Natural killer cell treated with Interleukin-12 subunit alpha and Interleukin-12 subunit beta and Interleukin-15 and Interleukin-18, amount 100 ng/mL, for 72 hours (primary cell): Measurements from ENCODE around the gene GPC1. TPM values are rescaled to one million over a fixed set of nuclear protein-coding genes. Genes with fewer than 3 reads are reported as not detected.
A peak's percentile ranks its signal among the peaks of the same experiment; 100 is the strongest.

ENCODE experiments used
- ATAC-seq, 2 donors: fragments of 150-1000 bp; cut with Tn5 transposase in 1 of 2; sonication (Bioruptor Pico), chemical (Tn5 transposase) in 1 of 2; 2 replicates each; pipeline ENCODE4 v1.10.0; 2021
- DNase-seq: peaks from one replicate; pipeline ENCODE4 v3.0.0; 2022; ENCODE audit warnings: low spot score
- H3K27ac Mint-ChIP-seq, 2 donors: 1 replicate in 1 of 2; 2 replicates in 1 of 2; pipeline ENCODE4 v1.8.0; 2022; ENCODE audit warnings: mixed read lengths in 2 of 2, mild to moderate bottlenecking in 1 of 2, moderate library complexity in 1 of 2
- H3K27me3 Mint-ChIP-seq, 2 donors: 1 replicate in 1 of 2; 2 replicates in 1 of 2; pipeline ENCODE4 v1.8.0; 2022; ENCODE audit warnings: mixed read lengths in 2 of 2
- H3K36me3 Mint-ChIP-seq: one replicate; pipeline ENCODE4 v1.8.0; 2022; ENCODE audit warnings: mixed read lengths
- H3K4me1 Mint-ChIP-seq, 2 donors: 1 replicate in 1 of 2; 2 replicates in 1 of 2; pipeline ENCODE4 v1.8.0; 2022; ENCODE audit warnings: low read depth in 2 of 2, mixed read lengths in 2 of 2, mild to moderate bottlenecking in 1 of 2
- H3K4me3 Mint-ChIP-seq: one replicate; pipeline ENCODE4 v1.8.0; 2022; ENCODE audit warnings: mixed read lengths
- H3K9me3 Mint-ChIP-seq: 2 replicates; pipeline ENCODE4 v1.8.0; 2022; ENCODE audit warnings: mixed read lengths
- total RNA-seq, 2 donors: library from RNA; stranded (reverse); gene quantifications; one replicate each; pipeline ENCODE4 v1.2.3, GENCODE V29; 2022

GPC1 gene
- total RNA-seq, 2 donors from 2014 or later: 1.2 to 1.8 TPM

DNA sequence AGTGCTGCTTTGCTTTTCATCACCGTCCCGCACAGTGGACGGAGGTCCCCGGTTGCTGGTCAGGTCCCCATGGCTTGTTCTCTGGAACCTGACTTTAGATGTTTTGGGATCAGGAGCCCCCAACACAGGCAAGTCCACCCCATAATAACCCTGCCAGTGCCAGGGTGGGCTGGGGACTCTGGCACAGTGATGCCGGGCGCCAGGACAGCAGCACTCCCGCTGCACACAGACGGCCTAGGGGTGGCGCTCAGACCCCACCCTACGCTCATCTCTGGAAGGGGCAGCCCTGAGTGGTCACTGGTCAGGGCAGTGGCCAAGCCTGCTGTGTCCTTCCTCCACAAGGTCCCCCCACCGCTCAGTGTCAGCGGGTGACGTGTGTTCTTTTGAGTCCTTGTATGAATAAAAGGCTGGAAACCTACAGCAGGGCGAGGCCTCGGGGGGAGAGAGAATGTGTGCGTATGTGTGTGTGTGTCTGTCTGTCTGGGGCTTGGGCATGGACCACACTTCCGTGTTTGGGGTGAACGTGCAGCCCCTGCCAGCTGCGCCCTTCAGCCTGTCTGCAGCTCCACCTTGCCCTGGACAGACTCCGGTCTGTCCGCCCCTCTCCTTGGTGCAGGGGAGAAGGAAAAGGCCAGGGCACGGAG is 32.3 kb downstream of the GPC1 start:
- DNase-seq (no peak), ATAC-seq (no peak)
- Mint-ChIP-seq H3K36me3 (no peaks in the 10 kb centered on the region), H3K4me1 (no peaks in the 10 kb centered on the region), H3K27ac (no peak overlapping the region), H3K27me3 (no peaks in the 10 kb centered on the region), H3K9me3 (no peaks in the 10 kb centered on the region), H3K4me3 (no peak overlapping the region)

DNA sequence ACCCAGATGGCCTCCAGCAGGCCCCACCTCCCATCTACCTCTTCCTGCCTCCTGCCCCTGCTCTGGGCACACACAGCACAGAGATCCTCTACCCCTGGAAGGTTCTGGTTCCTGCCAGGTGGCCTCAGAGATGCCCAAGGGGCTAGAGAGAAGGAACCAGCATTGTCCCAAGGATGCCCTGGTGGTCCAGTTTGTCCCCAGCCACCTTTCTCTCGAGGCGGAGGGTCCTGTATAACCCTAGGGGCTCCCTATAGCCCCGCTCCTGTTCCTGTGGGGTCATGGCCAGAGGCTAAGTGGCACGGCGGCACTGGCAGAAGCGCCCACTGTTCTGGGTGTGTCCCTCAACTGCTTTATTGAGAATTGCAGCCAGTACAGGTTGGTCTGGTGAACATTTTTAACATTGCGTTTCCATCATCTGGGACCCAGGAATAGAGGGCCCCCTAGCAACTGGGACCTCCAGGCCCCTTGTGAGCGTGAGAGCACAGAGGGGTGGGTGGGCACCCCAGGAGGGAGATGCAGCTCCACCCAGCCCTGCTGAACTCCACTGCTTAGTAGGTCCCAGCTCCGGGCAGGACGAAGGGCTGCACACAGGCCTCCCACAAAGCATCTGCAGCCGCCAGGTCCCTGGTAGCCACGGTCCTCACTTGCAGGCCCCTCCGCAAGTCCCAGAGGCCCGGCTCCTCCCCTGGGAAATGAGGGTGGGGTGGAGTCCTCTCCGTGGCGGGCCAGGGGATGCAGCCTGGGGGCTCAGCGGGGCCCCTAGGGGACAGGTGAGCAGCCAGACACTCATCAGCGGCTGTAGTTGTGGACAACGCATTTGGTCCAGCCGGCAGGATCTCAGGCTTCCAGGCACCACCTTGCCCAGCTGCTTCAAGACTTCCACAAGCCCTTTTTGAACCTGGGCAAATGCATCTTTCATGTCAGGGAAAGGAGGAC is 33.1 kb downstream of the GPC1 start:
- no peaks in the 10 kb centered on the region for H3K27me3 Mint-ChIP-seq
- no peak overlapping the region for H3K27ac Mint-ChIP-seq
- H3K36me3 Mint-ChIP-seq: peaks cover 6% of the 10 kb centered on the region

DNA sequence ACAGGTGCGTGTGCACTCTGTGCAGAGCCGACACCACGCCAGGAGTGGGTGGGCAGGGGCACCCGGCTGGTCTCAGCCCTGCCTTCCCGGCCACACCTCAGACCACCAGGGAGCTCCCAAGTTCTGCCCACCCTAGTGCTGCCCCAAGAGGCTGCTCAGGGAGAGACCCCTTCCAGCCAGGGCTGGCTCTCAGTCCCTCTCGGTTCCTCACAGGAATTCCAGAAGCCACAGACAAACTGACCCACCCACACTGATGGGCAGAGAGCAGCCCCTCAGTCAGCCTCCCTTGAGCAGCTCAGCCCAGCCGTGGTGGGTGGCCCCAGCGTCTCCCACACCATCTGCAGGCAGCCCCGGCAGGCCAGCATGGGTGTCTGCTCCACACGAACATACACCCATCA is 33.8 kb downstream of the GPC1 start:
- peaks cover 9% of the 10 kb centered on the region for H3K36me3 Mint-ChIP-seq
- no peak overlapping the region for H3K4me3 Mint-ChIP-seq
- DNase-seq (no peak), ATAC-seq (no peak)
- no peak overlapping the region for H3K27ac Mint-ChIP-seq
- no peaks in the 10 kb centered on the region for H3K27me3 Mint-ChIP-seq
- H3K4me1 Mint-ChIP-seq: no peaks in the 10 kb centered on the region
- peaks cover 4% of the 10 kb centered on the region for H3K9me3 Mint-ChIP-seq

More for the DNA sequence above, 33.1 kb downstream of the GPC1 start:
- no peak for DNase-seq
- ATAC-seq: no peak
- H3K9me3 Mint-ChIP-seq: peaks cover under 1% of the 10 kb centered on the region
- no peaks in the 10 kb centered on the region for H3K4me1 Mint-ChIP-seq
- H3K4me3 Mint-ChIP-seq: no peak overlapping the region

DNA sequence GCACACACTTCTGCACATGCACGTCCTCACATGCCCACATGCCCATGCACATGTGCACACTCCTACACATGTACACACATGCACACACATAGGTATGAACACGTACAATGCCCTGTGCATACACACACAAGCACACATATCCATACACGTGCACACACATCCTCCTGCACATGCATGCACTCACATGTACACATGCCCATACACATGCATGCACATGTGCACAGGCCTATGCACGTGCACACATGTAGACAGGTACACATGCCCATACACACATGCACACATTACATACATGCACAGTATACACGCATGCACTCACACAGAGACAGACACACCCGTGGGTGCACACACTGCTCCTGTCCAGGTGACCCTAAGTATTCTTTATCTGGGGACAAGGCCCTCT is 34.3 kb downstream of the GPC1 start:
- H3K9me3 Mint-ChIP-seq: peaks cover 7% of the 10 kb centered on the region
- DNase-seq (no peak), ATAC-seq (peak in 1 of 2 donors; percentile 15)
- no peak overlapping the region for H3K4me3 Mint-ChIP-seq
- H3K4me1 Mint-ChIP-seq: no peaks in the 10 kb centered on the region
- no peak overlapping the region for H3K27ac Mint-ChIP-seq
- no peaks in the 10 kb centered on the region for H3K27me3 Mint-ChIP-seq
- peaks cover 12% of the 10 kb centered on the region for H3K36me3 Mint-ChIP-seq

DNA sequence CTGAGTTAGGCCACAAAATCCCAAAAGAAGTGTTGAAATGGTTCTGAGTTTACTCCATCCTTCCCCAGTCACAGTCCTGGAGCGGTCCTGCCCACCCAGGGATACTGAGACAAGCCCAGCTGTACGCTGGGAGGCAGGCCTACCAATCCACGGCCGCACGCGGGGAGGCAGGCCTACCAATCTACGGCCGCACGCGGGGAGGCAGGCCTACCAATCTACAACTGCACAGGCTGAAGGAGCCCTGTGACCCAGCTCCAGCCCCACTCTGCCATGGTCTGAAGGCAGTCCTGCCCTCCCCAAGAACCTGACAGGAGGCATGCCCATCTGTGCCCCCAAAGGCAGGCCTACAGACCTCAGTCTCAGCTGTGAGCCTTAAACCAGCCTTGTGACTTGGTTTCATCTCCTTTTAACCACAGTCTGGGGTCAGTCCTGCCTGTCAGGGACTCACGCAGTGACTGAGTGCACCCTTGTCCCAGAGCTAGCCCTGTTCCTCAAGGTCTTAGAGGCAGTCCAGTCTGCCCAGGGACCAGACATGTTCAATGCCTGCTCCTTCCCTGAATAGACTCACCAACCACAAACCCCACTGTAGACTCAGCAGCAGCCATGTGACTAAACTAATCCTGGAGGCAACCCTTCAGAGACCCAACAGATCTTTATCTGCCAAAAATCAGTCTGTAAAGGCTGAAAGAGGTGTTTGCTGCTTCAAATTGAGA is 36.8 kb downstream of the GPC1 start:
- ATAC-seq: no peak
- peaks cover 22% of the 10 kb centered on the region for H3K36me3 Mint-ChIP-seq
- no peak overlapping the region for H3K27ac Mint-ChIP-seq
- H3K9me3 Mint-ChIP-seq: peaks cover 7% of the 10 kb centered on the region
- no peak overlapping the region for H3K4me3 Mint-ChIP-seq
- H3K27me3 Mint-ChIP-seq: no peaks in the 10 kb centered on the region
- H3K4me1 Mint-ChIP-seq: no peaks in the 10 kb centered on the region
- DNase-seq: no peak

DNA sequence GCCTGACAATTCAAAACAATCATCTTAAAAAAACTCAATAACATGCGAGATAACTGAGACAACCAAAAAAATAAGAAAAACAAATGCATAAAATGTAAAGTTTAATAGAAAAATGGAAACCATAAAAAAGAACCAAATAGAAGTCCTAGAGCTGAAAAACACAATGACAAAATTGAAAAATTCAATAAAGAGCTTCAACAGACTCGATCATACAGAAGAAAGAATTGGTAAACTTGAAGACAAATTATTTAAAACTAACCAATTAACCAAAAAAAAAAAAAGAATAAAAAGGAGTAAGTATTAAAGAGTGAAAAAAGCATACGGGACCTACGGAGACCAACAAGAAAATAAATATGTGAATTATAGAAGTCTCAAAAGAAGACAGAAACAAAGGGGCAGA is 37.7 kb downstream of the GPC1 start:
- no peak for ATAC-seq
- Mint-ChIP-seq H3K36me3 (peaks cover 22% of the 10 kb centered on the region), H3K9me3 (peaks cover 7% of the 10 kb centered on the region), H3K27me3 (no peaks in the 10 kb centered on the region), H3K4me1 (no peaks in the 10 kb centered on the region), H3K27ac (no peak overlapping the region), H3K4me3 (no peak overlapping the region)
- no peak for DNase-seq

DNA sequence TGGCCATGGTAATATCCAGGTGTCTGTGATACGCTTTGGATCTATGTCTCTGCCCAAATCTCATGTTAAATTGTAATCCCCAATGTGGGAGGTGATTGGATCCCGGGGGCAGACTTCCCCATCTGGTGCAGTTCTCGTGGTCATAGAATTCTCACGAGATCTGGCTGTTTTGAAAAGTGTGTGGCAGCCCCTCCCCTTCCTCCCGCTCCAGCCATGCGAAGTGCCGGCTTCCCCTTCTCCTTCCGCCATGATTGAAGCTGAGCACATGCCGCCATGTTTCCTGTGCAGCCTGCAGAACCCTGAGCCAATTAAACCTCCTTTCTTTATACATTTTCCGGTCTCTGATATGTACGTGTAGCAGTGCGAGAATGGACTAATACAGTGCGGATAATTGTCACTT is 42.5 kb downstream of the GPC1 start:
- ATAC-seq: no peak
- H3K9me3 Mint-ChIP-seq: peaks cover 7% of the 10 kb centered on the region
- no peaks in the 10 kb centered on the region for H3K27me3 Mint-ChIP-seq
- no peak overlapping the region for H3K27ac Mint-ChIP-seq
- H3K36me3 Mint-ChIP-seq: peaks cover 22% of the 10 kb centered on the region
- H3K4me3 Mint-ChIP-seq: no peak overlapping the region
- no peaks in the 10 kb centered on the region for H3K4me1 Mint-ChIP-seq
- DNase-seq: no peak

DNA sequence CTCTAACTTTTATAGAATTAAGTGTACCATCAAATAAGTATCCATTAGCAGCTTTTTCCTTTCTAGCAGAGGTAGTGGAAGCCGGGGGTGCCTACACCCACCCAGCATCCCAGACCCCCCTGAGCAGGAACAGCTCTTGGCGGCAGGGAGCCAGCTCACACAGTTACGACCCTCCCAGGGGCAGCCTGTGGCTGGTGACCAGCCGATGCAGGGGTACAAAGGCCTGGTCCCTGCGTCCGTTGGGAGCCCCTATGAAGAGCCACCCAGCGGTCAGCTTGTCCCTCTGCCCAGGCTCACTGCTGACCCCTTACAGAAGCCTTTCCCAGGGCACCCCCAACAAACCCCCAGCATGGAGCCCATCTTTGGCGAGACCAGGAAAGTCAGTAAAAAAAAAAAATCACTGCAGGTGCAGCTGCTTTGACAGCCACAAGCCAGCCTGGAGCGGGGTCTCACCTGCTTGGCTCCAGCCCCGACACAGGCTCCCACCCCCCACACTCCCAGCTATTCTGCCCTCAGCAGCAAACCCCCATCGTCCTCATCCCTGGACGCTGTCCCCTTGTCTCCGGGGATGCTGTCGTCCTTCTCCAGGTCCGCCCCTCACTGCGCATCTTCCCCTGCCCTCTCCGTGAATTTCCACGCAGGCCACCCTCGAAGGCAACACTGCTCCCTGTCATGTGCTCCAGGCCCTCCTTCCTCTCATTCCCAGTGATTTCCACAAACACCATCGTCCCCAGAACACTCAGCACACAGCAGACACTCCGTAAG is 43.1 kb downstream of the GPC1 start:
- ATAC-seq (no peak), DNase-seq (no peak)
- Mint-ChIP-seq H3K4me1 (no peaks in the 10 kb centered on the region), H3K4me3 (no peak overlapping the region), H3K27ac (no peak overlapping the region), H3K27me3 (no peaks in the 10 kb centered on the region), H3K36me3 (peaks cover 16% of the 10 kb centered on the region), H3K9me3 (peaks cover 7% of the 10 kb centered on the region)

DNA sequence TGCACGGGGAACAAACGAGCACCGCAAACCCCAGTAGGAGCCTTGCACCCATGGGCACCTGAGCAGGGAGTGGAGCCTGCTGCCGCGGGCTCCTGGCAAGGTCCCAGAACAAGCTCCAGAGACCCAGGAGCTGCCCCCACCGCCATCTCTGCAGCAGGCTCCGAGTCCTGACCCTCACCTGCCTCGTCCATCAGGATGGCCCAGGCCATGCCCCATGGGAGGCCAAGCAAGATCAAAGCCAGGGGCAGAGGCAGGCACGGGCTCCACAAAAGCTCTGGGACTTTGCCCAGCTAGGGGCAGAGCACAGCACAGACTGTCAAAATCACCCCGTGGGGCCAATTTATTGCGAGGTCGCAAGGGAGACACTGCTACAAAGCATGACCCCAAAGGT is 43.6 kb downstream of the GPC1 start:
- DNase-seq: no peak
- Mint-ChIP-seq H3K9me3 (peaks cover 3% of the 10 kb centered on the region), H3K36me3 (peaks cover 12% of the 10 kb centered on the region), H3K27ac (no peak overlapping the region), H3K4me1 (no peaks in the 10 kb centered on the region), H3K27me3 (no peaks in the 10 kb centered on the region), H3K4me3 (no peak overlapping the region)
- no peak for ATAC-seq

DNA sequence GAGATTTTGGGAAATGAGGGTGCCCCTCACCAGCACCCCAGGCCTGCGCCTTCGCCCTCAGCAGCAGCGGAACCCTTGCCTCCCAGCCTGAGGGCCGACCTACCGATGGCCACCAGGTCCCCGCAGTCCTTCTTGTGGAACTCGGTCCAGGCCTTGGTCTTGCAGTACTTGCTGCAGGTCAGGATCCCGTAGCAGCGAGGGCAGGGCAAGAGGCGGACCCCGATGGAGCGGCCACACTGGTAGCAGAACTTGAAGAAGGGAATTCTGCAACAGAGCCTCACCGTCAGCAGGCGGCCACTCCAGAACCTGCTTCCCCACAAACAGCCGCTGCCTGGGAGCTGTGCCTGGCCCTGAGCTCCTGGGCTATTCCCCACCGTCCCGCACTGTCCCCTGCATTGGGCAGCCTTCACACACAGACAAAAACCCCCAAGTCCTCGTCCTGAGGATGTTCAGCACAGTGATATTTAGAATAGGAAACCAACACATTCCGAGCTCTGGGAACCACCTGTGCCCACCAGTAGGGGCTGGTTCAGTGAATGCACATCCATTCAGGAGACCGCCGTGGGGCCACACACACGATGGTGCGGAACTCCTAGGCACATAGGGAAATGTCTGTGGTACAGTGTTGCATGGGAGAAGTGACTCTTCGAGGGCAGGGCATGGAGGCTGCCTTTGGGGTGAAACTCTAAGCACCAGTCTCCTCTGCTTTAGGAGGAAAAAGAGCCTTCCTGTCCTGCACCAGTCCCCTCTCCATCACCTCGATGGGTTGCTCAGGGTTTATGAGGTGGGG is 45.6 kb downstream of the GPC1 start:
- no peaks in the 10 kb centered on the region for H3K4me1 Mint-ChIP-seq
- H3K27me3 Mint-ChIP-seq: no peaks in the 10 kb centered on the region
- peaks cover 3% of the 10 kb centered on the region for H3K36me3 Mint-ChIP-seq
- DNase-seq: no peak
- no peak overlapping the region for H3K4me3 Mint-ChIP-seq
- H3K9me3 Mint-ChIP-seq: no peaks in the 10 kb centered on the region
- peak in 1 of 2 donors; percentile 6 for ATAC-seq
- H3K27ac Mint-ChIP-seq: no peak overlapping the region

DNA sequence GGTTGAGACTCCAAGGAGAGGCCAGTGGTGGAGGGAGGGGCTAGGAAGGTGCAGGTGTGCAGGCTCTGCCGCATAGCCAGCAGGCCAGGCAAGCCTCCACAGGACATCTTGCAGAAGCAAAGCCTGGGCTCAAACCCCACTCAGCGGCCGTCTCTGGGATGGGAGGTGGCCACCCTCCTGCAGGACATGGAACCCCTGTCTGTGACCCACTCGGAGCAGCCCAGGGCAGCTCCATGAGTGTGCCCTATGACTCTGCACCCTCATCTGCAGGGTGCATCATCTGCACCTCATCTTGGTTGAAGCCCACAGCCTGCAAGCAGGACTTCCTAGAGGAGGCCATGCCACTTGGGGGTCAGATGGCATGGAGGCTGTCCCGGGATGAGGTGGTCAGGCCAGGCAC is 46.3 kb downstream of the GPC1 start:
- DNase-seq (no peak), ATAC-seq (peak in 1 of 2 donors; percentile 7)
- Mint-ChIP-seq H3K4me1 (no peaks in the 10 kb centered on the region), H3K27me3 (no peaks in the 10 kb centered on the region), H3K27ac (no peak overlapping the region), H3K4me3 (no peak overlapping the region), H3K36me3 (peaks cover under 1% of the 10 kb centered on the region), H3K9me3 (no peaks in the 10 kb centered on the region)

DNA sequence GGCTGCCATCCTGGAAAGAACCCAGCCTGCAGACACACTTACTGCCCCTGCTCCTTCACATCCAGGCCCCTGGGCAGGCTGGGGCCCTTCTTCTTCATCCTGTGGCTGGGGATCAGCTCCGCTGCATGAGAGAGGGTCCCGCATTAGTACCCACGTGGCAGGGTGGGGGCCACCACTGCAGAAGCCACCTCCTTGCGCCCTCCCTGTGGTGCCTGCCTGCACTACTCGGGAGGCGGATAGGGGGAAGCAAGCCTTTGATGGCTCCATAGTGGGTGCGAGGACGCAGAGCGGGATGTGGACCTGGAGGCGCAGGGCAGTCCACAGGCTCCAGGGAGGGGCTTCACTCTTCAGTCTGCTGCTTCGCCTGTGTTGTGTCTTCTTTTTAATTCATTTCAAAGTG is 46.7 kb downstream of the GPC1 start:
- no peak for DNase-seq
- ATAC-seq: no peak

DNA sequence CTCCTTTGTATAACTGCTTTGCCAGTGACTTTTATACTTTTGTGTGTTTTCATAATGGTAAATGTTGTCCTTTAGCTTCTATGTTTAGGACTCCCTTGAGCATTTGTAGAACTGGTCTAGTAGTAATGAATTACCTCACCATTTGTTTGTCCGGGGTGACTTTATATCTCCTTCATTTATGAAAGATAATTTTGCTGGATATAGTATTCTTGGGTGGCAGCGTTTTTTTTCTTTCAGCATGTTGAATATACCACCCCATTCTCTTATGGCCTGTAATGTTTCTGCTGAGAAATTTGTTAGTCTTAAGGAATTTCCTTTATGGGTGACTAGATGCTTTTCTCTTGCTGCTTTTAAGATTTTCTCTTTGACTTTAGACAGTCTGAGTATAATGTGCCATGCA is 56.0 kb downstream of the GPC1 start:
- Mint-ChIP-seq H3K36me3 (peaks cover 68% of the 10 kb centered on the region), H3K27me3 (no peaks in the 10 kb centered on the region), H3K9me3 (peaks cover 34% of the 10 kb centered on the region), H3K4me1 (no peaks in the 10 kb centered on the region), H3K27ac (no peak overlapping the region), H3K4me3 (no peak overlapping the region)
- DNase-seq: no peak
- no peak for ATAC-seq

More for the DNA sequence above, 46.7 kb downstream of the GPC1 start:
- Mint-ChIP-seq H3K36me3 (peaks cover 4% of the 10 kb centered on the region), H3K27ac (no peak overlapping the region), H3K4me1 (no peaks in the 10 kb centered on the region), H3K27me3 (no peaks in the 10 kb centered on the region), H3K9me3 (peaks cover 3% of the 10 kb centered on the region), H3K4me3 (no peak overlapping the region)
